Posterior vena cava (tissue), 2 donors: ENCODE measurements around the gene TTC34. TPM values are rescaled to one million over a fixed set of nuclear protein-coding genes. Genes with fewer than 3 reads are reported as not detected.

ENCODE experiments used
- DNase-seq: peaks from one replicate; pipeline ENCODE4 v3.0.0-alpha.2; 2020; ENCODE audit warnings: low spot score
- intact Hi-C, 2 donors: fragments of 100-400 bp; cut with DNase I; formaldehyde crosslinking; loops; one replicate each; pipeline versions ENCODE4 v1.14.1 to v1.14.2; 2022 to 2023
- total RNA-seq, 2 donors: library from RNA; stranded (reverse); fragmentation: NEBNext Ultra II Directional; extraction: Animal tissue kit (Norgen Biotek cat#: 25700); gene quantifications; one replicate each; pipeline ENCODE4 v1.2.1, GENCODE V29; 2021
- donor health status: DM: yes; HTN: yes; CAD: no.
- donor health status: DM: yes; HTN: yes; CAD: no.

TTC34 gene
- total RNA-seq, 2 donors from 2014 or later = 0.24 to 0.46 TPM

GRCh38 chr1:2605509-2606395 lies 195.7 kb downstream of the TTC34 start:
- intact Hi-C loops = no loop called here
- DNase-seq = peak; percentile 77

- intact Hi-C loops = no loop called here
- no peak for DNase-seq
Measured at GRCh38 chr1:2604844-2605508, 196.5 kb downstream of the TTC34 start.

GRCh38 chr1:2604156-2604843 lies 197.2 kb downstream of the TTC34 start:
- intact Hi-C loops = no loop called here
- no peak for DNase-seq

- intact Hi-C loops = no loop called here
- peak; percentile 71 for DNase-seq
Measured at GRCh38 chr1:2603521-2604155, 197.9 kb downstream of the TTC34 start.

GRCh38 chr1:2602866-2603520 lies 198.5 kb downstream of the TTC34 start:
- DNase-seq = peak; percentile 75

GRCh38 chr1:2602311-2602835 lies 199.1 kb downstream of the TTC34 start:
- intact Hi-C loops = no loop called here
- no peak for DNase-seq

More at GRCh38 chr1:2602866-2603520, 198.5 kb downstream of the TTC34 start:
- intact Hi-C loops = no loop called here

GRCh38 chr1:2601721-2602303 lies 199.7 kb downstream of the TTC34 start:
- DNase-seq = no peak
- intact Hi-C loops = no loop called here

GRCh38 chr1:2598329-2598931 lies 203.1 kb downstream of the TTC34 start:
- intact Hi-C loops = no loop called here
- no peak for DNase-seq

GRCh38 chr1:2597441-2598328 lies 203.8 kb downstream of the TTC34 start:
- intact Hi-C loops = no loop called here
- DNase-seq = no peak

- intact Hi-C loops = no loop called here
- DNase-seq = peak; percentile 66
Measured at GRCh38 chr1:2596530-2597333, 204.8 kb downstream of the TTC34 start.

- intact Hi-C loops = no loop called here
- peak; percentile 77 for DNase-seq
Measured at GRCh38 chr1:2595812-2596529, 205.5 kb downstream of the TTC34 start.

- DNase-seq = peak; percentile 66
- intact Hi-C loops = no loop called here
Measured at GRCh38 chr1:2595261-2595811, 206.2 kb downstream of the TTC34 start.

- peak; percentile 76 for DNase-seq
- intact Hi-C loops = no loop called here
Measured at GRCh38 chr1:2594641-2595131, 206.8 kb downstream of the TTC34 start.

GRCh38 chr1:2594001-2594640 lies 207.4 kb downstream of the TTC34 start:
- DNase-seq = peak; percentile 81
- intact Hi-C loops = no loop called here
